Measurements from ENCODE around the gene B3GALT4. TPM values are rescaled to one million over a fixed set of nuclear protein-coding genes. Genes with fewer than 3 reads are reported as not detected.
A peak's percentile ranks its signal among the peaks of the same experiment; 100 is the strongest.

The B3GALT4 gene
- total RNA-seq, 1 donor from 2014 or later, result 4.6 TPM

GRCh38 chr6:33296797-33297405 is 20.0 kb downstream of the B3GALT4 start:
- TF ChIP-seq, protein P1, sequence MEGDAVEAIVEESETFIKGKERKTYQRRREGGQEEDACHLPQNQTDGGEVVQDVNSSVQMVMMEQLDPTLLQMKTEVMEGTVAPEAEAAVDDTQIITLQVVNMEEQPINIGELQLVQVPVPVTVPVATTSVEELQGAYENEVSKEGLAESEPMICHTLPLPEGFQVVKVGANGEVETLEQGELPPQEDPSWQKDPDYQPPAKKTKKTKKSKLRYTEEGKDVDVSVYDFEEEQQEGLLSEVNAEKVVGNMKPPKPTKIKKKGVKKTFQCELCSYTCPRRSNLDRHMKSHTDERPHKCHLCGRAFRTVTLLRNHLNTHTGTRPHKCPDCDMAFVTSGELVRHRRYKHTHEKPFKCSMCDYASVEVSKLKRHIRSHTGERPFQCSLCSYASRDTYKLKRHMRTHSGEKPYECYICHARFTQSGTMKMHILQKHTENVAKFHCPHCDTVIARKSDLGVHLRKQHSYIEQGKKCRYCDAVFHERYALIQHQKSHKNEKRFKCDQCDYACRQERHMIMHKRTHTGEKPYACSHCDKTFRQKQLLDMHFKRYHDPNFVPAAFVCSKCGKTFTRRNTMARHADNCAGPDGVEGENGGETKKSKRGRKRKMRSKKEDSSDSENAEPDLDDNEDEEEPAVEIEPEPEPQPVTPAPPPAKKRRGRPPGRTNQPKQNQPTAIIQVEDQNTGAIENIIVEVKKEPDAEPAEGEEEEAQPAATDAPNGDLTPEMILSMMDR (IDR thresholded peaks at IDR 0.05; ENCODE audit: unreplicated experiment), result no peak
- Mint-ChIP-seq H3K36me3 (no peaks in the 10 kb centered on the region), H3K9me3 (no peaks in the 10 kb centered on the region), H3K27me3 (ENCODE audit: low read depth) (no peaks in the 10 kb centered on the region), H3K4me3 (peak overlapping the region; percentile 99), H3K4me1 (peaks cover 22% of the 10 kb centered on the region), H3K27ac (peak overlapping the region; percentile 97)
- no peak for DNase-seq (ENCODE audit: low spot score in 2 of 2, unreplicated experiment in 2 of 2)

DNA sequence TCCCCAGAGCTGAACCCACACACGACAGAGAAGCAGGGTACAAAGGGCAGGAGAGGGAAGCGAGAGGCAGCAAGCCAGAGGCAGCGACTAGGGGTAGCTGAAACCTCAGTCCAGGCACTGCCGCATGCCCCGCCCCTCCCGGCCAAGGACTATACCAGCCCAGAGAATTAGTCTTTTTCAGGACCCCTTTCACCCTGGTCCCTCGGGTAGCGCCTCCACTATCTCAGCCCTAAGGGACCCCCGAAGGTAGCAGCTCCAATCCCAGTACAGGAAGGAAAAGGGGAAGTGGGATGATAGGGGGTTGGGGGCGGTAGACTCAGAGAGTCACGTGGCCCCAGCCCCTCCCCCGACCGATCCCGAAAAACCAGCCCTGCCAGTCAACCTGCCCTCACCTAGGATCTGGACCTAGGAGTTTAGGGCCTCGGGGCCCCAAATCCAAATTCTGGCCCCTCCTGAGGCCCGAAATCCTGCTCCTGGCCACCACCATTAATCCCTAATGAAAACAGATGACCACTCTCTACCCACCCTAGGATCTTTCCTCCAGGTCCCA is 20.6 kb downstream of the B3GALT4 start:
- peak in 1 of 2 experiments; percentile 61 for DNase-seq (ENCODE audit: low spot score in 2 of 2, unreplicated experiment in 2 of 2)
- Mint-ChIP-seq H3K36me3 (no peaks in the 10 kb centered on the region), H3K27me3 (ENCODE audit: low read depth) (no peaks in the 10 kb centered on the region), H3K4me1 (peaks cover 22% of the 10 kb centered on the region), H3K4me3 (peak overlapping the region; percentile 99), H3K27ac (peak overlapping the region; percentile 97), H3K9me3 (no peaks in the 10 kb centered on the region)
- TF ChIP-seq, protein P1 (IDR thresholded peaks at IDR 0.05; ENCODE audit: unreplicated experiment), result no peak

DNA sequence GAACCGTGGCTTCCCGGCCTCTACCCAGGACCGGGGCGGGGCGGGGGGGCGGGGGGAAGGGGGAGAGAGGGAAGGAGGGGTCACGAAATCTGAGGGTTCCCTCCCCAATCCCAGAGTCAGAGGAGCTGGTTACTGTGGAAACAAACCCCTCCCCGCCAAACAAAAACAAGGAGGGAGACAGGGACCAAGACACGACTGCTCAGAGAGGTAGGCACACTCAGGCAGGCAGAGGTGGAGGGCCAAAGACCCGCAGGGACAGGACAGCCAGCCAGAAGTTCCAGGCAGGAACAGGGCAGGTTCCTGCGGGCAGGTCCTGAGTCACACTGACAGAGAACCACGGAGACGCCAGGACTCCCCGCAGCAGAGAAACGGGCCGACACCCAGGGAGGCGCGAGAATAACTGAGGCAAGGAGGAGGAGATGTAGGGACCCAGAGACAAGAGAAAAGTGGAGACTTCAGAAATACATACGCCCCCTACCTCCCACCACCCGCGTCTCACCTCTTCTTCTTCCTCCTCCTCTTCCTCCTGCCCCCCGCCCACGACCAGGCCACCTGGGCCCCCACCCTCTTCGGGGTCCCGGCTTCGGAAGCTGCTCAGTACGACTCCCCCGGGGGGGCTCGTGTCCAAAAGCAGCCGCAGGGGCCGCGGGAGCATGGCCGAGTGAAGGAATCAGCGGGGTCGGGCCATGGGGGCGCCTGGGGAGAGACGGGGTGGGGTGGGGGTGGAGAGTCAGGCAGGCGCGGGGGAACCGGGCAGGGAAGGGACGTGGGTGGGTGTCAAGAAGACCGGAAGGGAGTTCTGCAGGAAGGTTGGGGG is 21.2 kb downstream of the B3GALT4 start:
- Mint-ChIP-seq H3K27ac (peak overlapping the region; percentile 97), H3K36me3 (no peaks in the 10 kb centered on the region), H3K4me1 (peaks cover 22% of the 10 kb centered on the region), H3K27me3 (ENCODE audit: low read depth) (no peaks in the 10 kb centered on the region), H3K4me3 (peak overlapping the region; percentile 99), H3K9me3 (no peaks in the 10 kb centered on the region)
- TF ChIP-seq, protein P1 (IDR thresholded peaks at IDR 0.05; ENCODE audit: unreplicated experiment), result no peak
- peak in 1 of 2 experiments; percentile 59 for DNase-seq (ENCODE audit: low spot score in 2 of 2, unreplicated experiment in 2 of 2)

DNA sequence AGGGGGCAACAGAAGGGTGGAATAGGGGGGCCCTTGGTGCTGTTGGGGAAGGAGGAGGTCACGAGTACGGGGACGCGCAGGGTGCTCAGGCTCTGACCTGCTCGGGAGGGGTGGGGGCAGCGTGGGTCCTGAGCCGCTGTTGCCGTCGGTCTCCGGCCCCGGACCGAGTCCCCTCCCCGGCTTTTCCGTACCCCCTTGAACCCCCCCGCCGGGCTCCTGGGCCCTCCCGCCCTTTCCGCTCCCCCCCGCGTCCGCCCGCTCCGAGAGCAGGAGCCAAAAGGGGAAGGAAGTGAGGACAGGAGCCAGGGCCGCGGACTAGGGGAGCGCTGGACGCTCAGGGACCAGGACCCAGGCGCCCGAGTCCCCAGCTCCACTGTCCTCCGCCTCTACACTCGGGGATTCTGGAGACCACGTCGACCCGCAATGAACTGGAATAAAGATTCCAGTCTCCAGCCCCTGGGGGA is 21.9 kb downstream of the B3GALT4 start, which contains the start of gene RGL2:
Gene RGL2, minus strand, starts transcription at position 170 of the 464 bp plus-strand sequence. CDS start 332 bp downstream, outside the sequence.
- peak in 1 of 2 experiments; percentile 54 for DNase-seq (ENCODE audit: low spot score in 2 of 2, unreplicated experiment in 2 of 2)
- TF ChIP-seq, protein P1 (IDR thresholded peaks at IDR 0.05; ENCODE audit: unreplicated experiment), result no peak
- Mint-ChIP-seq H3K36me3 (peaks cover 1% of the 10 kb centered on the region), H3K27me3 (ENCODE audit: low read depth) (no peaks in the 10 kb centered on the region), H3K27ac (peak within 1 kb of the TSS; percentile 99), H3K9me3 (no peaks in the 10 kb centered on the region), H3K4me1 (peaks cover 22% of the 10 kb centered on the region), H3K4me3 (peak within 1 kb of the TSS; percentile 99)

DNA sequence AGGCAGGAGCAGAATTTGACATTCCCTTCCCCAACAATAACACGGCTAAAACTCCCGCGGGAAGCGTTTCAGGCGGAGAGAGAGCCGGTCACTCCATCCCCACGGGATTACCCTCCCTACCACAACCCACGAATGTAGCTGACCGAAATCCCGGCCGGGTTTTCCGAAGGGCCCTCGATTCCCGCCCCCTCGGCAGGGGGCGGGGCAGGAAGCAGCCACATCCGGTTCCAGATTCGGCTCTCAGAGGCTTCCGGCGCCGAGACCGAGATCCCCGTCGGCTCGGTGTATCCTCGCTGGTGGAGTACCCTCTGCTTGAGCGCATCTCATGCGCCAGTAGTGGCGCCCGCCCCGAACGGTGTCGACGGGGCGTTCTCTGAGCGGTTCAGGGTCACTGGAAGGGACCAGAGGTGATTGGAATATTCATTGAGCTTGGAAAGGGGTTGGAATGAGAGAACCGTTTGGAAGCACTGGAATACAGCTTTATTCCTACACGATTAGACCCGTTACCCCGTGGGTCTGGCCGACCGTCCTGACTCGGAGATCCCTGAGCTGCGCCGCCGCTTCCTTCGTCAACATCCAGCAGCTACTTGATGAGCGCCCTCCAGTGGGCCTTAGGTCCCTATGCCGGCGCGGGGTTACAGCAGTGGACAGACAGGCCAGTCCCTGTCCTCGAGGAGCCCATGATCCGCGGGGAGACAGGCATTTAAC is 22.5 kb downstream of the B3GALT4 start:
- Mint-ChIP-seq H3K4me3 (peak overlapping the region; percentile 99), H3K36me3 (peaks cover 1% of the 10 kb centered on the region), H3K9me3 (no peaks in the 10 kb centered on the region), H3K27me3 (ENCODE audit: low read depth) (no peaks in the 10 kb centered on the region), H3K4me1 (peaks cover 22% of the 10 kb centered on the region), H3K27ac (peak overlapping the region; percentile 99)
- TF ChIP-seq, protein P1 (IDR thresholded peaks at IDR 0.05; ENCODE audit: unreplicated experiment), result peak; percentile 69
- peak in 1 of 2 experiments; percentile 85 for DNase-seq (ENCODE audit: low spot score in 2 of 2, unreplicated experiment in 2 of 2)

Data from mesothelial cell of epicardium (in vitro differentiated cells).